HepG2 (cell line): ENCODE measurements around the gene AGAP1. TPM values are rescaled to one million over a fixed set of nuclear protein-coding genes. Genes with fewer than 3 reads are reported as not detected.

ENCODE experiments used
- ATF3 ChIP-seq: sonication (generic); formaldehyde crosslinking; IDR thresholded peaks from 2 replicates; pipeline ENCODE4 v1.4.0; 2020; ENCODE audit warnings: missing genetic modification reagents
- DNMT3B ChIP-seq: conservative IDR thresholded peaks from 2 replicates; pipeline ENCODE4 v1.6.1; 2016; ENCODE audit warnings: missing biosample characterization, control low read depth
- FLYWCH1 ChIP-seq: sonication (generic); formaldehyde crosslinking; IDR thresholded peaks from 2 replicates; pipeline ENCODE4 v1.8.1; 2023; ENCODE audit warnings: mild to moderate bottlenecking, missing genetic modification reagents
- FOXA3 ChIP-seq: IDR thresholded peaks from 2 replicates; pipeline ENCODE4 v1.6.1; 2016; ENCODE audit warnings: missing genetic modification reagents, missing compliant biosample characterization
- MED8 ChIP-seq: sonication (generic); formaldehyde crosslinking; IDR thresholded peaks from 2 replicates; pipeline ENCODE4 v1.8.1; 2023; ENCODE audit warnings: mild to moderate bottlenecking, missing genetic modification reagents; ENCODE audit not compliant: insufficient replicate concordance
- MTERF4 ChIP-seq: sonication (generic); formaldehyde crosslinking; IDR thresholded peaks from 2 replicates; pipeline ENCODE4 v1.8.0; 2023; ENCODE audit warnings: mild to moderate bottlenecking, missing genetic modification reagents
- PRDM4 ChIP-seq: sonication (generic); formaldehyde crosslinking; IDR thresholded peaks from 2 replicates; pipeline ENCODE4 v1.9.0; 2021; ENCODE audit warnings: missing genetic modification reagents, borderline replicate concordance
- PRMT3 ChIP-seq: sonication (generic); formaldehyde crosslinking; IDR thresholded peaks from 2 replicates; pipeline ENCODE4 v1.8.1; 2022; ENCODE audit warnings: low read depth, mild to moderate bottlenecking, moderate library complexity, missing genetic modification reagents, borderline replicate concordance
- SMC3 ChIP-seq: IDR thresholded peaks from 2 replicates; pipeline ENCODE4 v1.6.1; 2011; ENCODE audit warnings: low read length, improper control_type of control experiment
- TSC22D2 ChIP-seq: sonication (generic); formaldehyde crosslinking; IDR thresholded peaks from 2 replicates; pipeline ENCODE4 v1.5.1; 2020; ENCODE audit warnings: missing genetic modification reagents, mild to moderate bottlenecking, borderline replicate concordance
- ZFP36 ChIP-seq: fragments of 150-350 bp; IDR thresholded peaks from 2 replicates; pipeline ENCODE4 v1.6.1; 2018; ENCODE audit warnings: borderline replicate concordance, low read length, low read depth; ENCODE audit not compliant: partially characterized antibody
- ZNF136 ChIP-seq: sonication (generic); formaldehyde crosslinking; IDR thresholded peaks from 2 replicates; pipeline ENCODE4 v1.8.1; 2022; ENCODE audit warnings: low read depth, mild to moderate bottlenecking, moderate library complexity, missing genetic modification reagents
- ZNF317 ChIP-seq: sonication (generic); formaldehyde crosslinking; IDR thresholded peaks from 2 replicates; pipeline ENCODE4 v1.5.0; 2020; ENCODE audit warnings: mild to moderate bottlenecking, missing genetic modification reagents
- ZNF367 ChIP-seq: sonication (generic); formaldehyde crosslinking; IDR thresholded peaks from 2 replicates; pipeline ENCODE4 v1.4.0; 2020; ENCODE audit warnings: missing genetic modification reagents, borderline replicate concordance
- ZNF589 ChIP-seq: sonication (generic); formaldehyde crosslinking; conservative IDR thresholded peaks from 2 replicates; pipeline ENCODE4 v1.8.0; 2022; ENCODE audit warnings: mild to moderate bottlenecking, moderate library complexity, missing genetic modification reagents
- ZNF607 ChIP-seq: sonication (generic); formaldehyde crosslinking; IDR thresholded peaks from 2 replicates; pipeline ENCODE4 v1.5.1; 2020; ENCODE audit warnings: missing genetic modification reagents, mild to moderate bottlenecking, borderline replicate concordance
- ZNF614 ChIP-seq: IDR thresholded peaks from 2 replicates; pipeline ENCODE4 v1.6.1; 2018; ENCODE audit warnings: missing biosample characterization, missing genetic modification reagents, inconsistent platforms, borderline replicate concordance
- ZNF646 ChIP-seq: sonication (generic); formaldehyde crosslinking; IDR thresholded peaks from 2 replicates; pipeline ENCODE4 v1.9.0; 2021; ENCODE audit warnings: mild to moderate bottlenecking, missing genetic modification reagents
- polyA plus RNA-seq, 8 experiments: library from polyadenylated mRNA; depleted of rRNA in 3 of 8; stranded (reverse) in 7 of 8; unstranded in 1 of 8; fragments of >200 nt; fragmentation: Illumina TruSeq in 4 of 8; extraction: Trizol in 4 of 8; gene quantifications; 2 replicates each; pipeline versions ENCODE4 v1.2.1 to v1.2.3, GENCODE V29; 2011 to 2016; ENCODE audit warnings: low read depth in 4 of 8, missing spikeins in 1 of 8, mixed read lengths in 1 of 8; ENCODE audit not compliant: insufficient read depth in 1 of 8
- total RNA-seq, 5 experiments: library from RNA; depleted of rRNA; stranded (reverse); fragments of >200 nt; fragmentation: Illumina TruSeq; extraction: Trizol; gene quantifications; 2 replicates each; pipeline ENCODE4 v1.2.3, GENCODE V29; 2016; ENCODE audit warnings: low read depth in 1 of 5

The AGAP1 gene
- total and polyA plus RNA-seq, 2 of the 13 experiments (the other 11 are each of a cell fraction or from before 2014, with no cell fraction given), result 21.2 to 32.7 TPM

- TF ChIP-seq ZNF646 (CRISPR knock-in tag) (peak; percentile 43; the same call in 1 of the 2 replicates), MTERF4 (CRISPR knock-in tag) (peak; percentile 90), PRDM4 (CRISPR knock-in tag) (no peak), ZNF607 (CRISPR knock-in tag) (peak; percentile 29), ZFP36 (no peak), ZNF136 (CRISPR knock-in tag) (no peak), SMC3 (no peak), PRMT3 (CRISPR knock-in tag) (no peak), ZNF614 (CRISPR knock-in tag) (no peak), FLYWCH1 (no peak), ZNF317 (CRISPR knock-in tag) (no peak), MED8 (CRISPR knock-in tag) (no peak), TSC22D2 (CRISPR knock-in tag) (no peak), ZNF367 (no peak), DNMT3B (CRISPR knock-in tag) (no peak), ATF3 (CRISPR knock-in tag) (no peak), ZNF589 (CRISPR knock-in tag) (no peak), FOXA3 (CRISPR knock-in tag) (peak; percentile 44)
These were observed 83.8 kb downstream of the AGAP1 start (continued) for GRCh38 chr2:235577404-235578330.
